PC-3 (cell line): ENCODE measurements around the gene SH2D3A. TPM values are rescaled to one million over a fixed set of nuclear protein-coding genes. Genes with fewer than 3 reads are reported as not detected.

Experiments used
- ATAC-seq: fragments of 200-7000 bp; cut with Tn5 transposase; 2 replicates; pipeline ENCODE4 v1.9.1; 2020; ENCODE audit warnings: mild to moderate bottlenecking, moderate library complexity
- BruUV-seq: library from RNA; stranded (reverse); fragments of 400-500 nt; replicated peaks from 2 replicates; lab custom pipeline; 2021; lab: Mats Ljungman, UMichigan
- CTCF ChIA-PET: fragments of 300-600 bp; sonication (Branson Sonifier 250); formaldehyde crosslinking; loops from one replicate; lab custom pipeline; 2022; ENCODE audit warnings: antibody characterized with exemption; lab: Charles Lee
- POLR2A ChIA-PET: fragments of 300-600 bp; sonication (Branson Sonifier 250); formaldehyde crosslinking; loops from one replicate; lab custom pipeline; 2022; ENCODE audit warnings: antibody characterized with exemption; ENCODE audit not compliant: unreplicated experiment; lab: Charles Lee
- DNase-seq: peaks from one replicate; pipeline ENCODE4 v3.0.0-alpha.2; 2015
- H2AFZ ChIP-seq: fragments of 300-600 bp; sonication (generic); 2 replicates; pipeline ENCODE4 v1.6.0; 2016; ENCODE audit warnings: antibody characterized with exemption, low read length
- H3F3A ChIP-seq: fragments of 300-600 bp; sonication (generic); one replicate; pipeline ENCODE4 v1.6.0; 2017; ENCODE audit warnings: antibody characterized with exemption, low read length, control low read depth, mild to moderate bottlenecking; ENCODE audit not compliant: unreplicated experiment
- H3K27ac ChIP-seq: fragments of 300-600 bp; sonication (generic); 2 replicates; pipeline ENCODE4 v1.5.1; 2016; ENCODE audit warnings: mild to moderate bottlenecking, low read length
- H3K27me3 ChIP-seq: fragments of 300-600 bp; sonication (generic); 2 replicates; pipeline ENCODE4 v1.6.1; 2016; ENCODE audit warnings: low read length, mixed read lengths
- H3K36me3 ChIP-seq: fragments of 300-600 bp; sonication (generic); 2 replicates; pipeline ENCODE4 v1.6.1; 2016; ENCODE audit warnings: low read depth, mixed run types, low read length, mixed read lengths
- H3K4me1 ChIP-seq: fragments of 300-600 bp; sonication (generic); 2 replicates; pipeline ENCODE4 v1.5.1; 2016; ENCODE audit warnings: low read length; ENCODE audit not compliant: insufficient read depth
- H3K4me2 ChIP-seq: fragments of 300-600 bp; sonication (generic); 2 replicates; pipeline ENCODE4 v1.6.0; 2016; ENCODE audit warnings: low read length
- H3K4me3 ChIP-seq: fragments of 300-600 bp; sonication (generic); 2 replicates; pipeline ENCODE4 v1.5.1; 2016; ENCODE audit warnings: mild to moderate bottlenecking, low read length, mixed read lengths
- H3K79me2 ChIP-seq: fragments of 300-600 bp; sonication (generic); 2 replicates; pipeline ENCODE4 v1.6.1; 2017; ENCODE audit warnings: low read length, mixed read lengths
- H3K9ac ChIP-seq: fragments of 300-600 bp; sonication (generic); 2 replicates; pipeline ENCODE4 v1.6.0; 2016; ENCODE audit warnings: mild to moderate bottlenecking, low read length
- H3K9me2 ChIP-seq: fragments of 300-600 bp; sonication (generic); replicated peaks from 2 replicates; pipeline ENCODE4 v1.6.1; 2016; ENCODE audit warnings: mixed run types, low read length, mixed read lengths
- H3K9me3 ChIP-seq: fragments of 300-600 bp; sonication (generic); 2 replicates; pipeline ENCODE4 v1.6.1; 2016; ENCODE audit warnings: low read length, mixed read lengths
- H4K20me1 ChIP-seq: fragments of 300-600 bp; sonication (generic); 2 replicates; pipeline ENCODE4 v1.6.1; 2016; ENCODE audit warnings: low read length, mixed read lengths
- EZH2 ChIP-seq: fragments of 300-600 bp; sonication (generic); IDR thresholded peaks from one replicate; pipeline ENCODE4 v1.6.1; 2017; ENCODE audit warnings: antibody characterized with exemption, mild to moderate bottlenecking, low read length; ENCODE audit not compliant: unreplicated experiment
- EZH2phosphoT487 ChIP-seq: fragments of 300-600 bp; sonication (generic); IDR thresholded peaks from 2 replicates; pipeline ENCODE4 v1.6.1; 2018; ENCODE audit warnings: mild to moderate bottlenecking, antibody characterized with exemption, low read length, borderline replicate concordance
- intact Hi-C: fragments of 100-400 bp; cut with micrococcal nuclease; formaldehyde crosslinking; loops from 2 replicates; pipeline ENCODE4 v1.9.0; 2023
- total RNA-seq: library from RNA; depleted of rRNA; stranded (reverse); fragments of >200 nt; gene quantifications from 2 replicates; pipeline ENCODE4 v1.2.3, GENCODE V29; 2014
- TF ChIP-seq, protein P1 (sequence below): fragments of 300-600 bp; sonication (generic); conservative IDR thresholded peaks from 2 replicates; pipeline ENCODE4 v1.5.1; 2017; ENCODE audit warnings: antibody characterized with exemption, low read depth, mild to moderate bottlenecking, low read length

The SH2D3A gene
- total RNA-seq, 1 experiment from 2014 or later = 141 TPM

DNA sequence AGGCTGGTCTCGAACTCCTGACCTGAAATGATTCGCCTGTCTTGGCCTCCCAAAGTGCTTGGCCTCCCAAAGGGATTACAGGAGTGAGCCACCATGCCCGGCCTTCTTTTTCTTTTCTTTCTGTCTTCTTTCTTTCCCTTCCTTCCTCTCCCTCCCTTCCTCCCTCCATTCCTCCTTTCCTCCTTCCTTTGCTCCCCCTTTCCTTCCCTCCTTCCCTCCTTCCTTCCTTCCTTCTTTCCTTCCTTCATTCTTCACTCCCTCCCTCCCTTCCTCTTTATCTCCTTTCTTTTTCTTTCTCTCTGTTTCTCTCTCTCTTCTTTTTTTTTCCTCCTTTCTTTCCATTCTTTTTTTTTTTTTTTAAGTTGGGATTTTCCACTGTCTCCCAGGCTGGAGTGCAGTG, 58.9 kb downstream of the SH2D3A start:
- Histone ChIP-seq H3F3A (no peaks in the 10 kb centered on the region), H2AFZ (no peak overlapping the region), H3K9ac (no peak overlapping the region), H3K36me3 (no peaks in the 10 kb centered on the region), H3K27ac (no peak overlapping the region), H4K20me1 (no peaks in the 10 kb centered on the region), H3K79me2 (no peaks in the 10 kb centered on the region), H3K4me2 (no peak overlapping the region), H3K4me1 (no peaks in the 10 kb centered on the region), H3K4me3 (no peak overlapping the region), H3K9me3 (no peaks in the 10 kb centered on the region), H3K9me2 (no peaks in the 10 kb centered on the region), H3K27me3 (peaks cover 22% of the 10 kb centered on the region)
- CTCF ChIA-PET = interaction anchor here (0.6 kb wide), 1 partner anchor 28 kb away, joined by 4 read pairs; no protein-coding TSS in a partner anchor
- DNase-seq (no peak), ATAC-seq (no peak)
- BruUV-seq = no TSS peak
- intact Hi-C loops = no loop called here
- TF ChIP-seq, protein P1, sequence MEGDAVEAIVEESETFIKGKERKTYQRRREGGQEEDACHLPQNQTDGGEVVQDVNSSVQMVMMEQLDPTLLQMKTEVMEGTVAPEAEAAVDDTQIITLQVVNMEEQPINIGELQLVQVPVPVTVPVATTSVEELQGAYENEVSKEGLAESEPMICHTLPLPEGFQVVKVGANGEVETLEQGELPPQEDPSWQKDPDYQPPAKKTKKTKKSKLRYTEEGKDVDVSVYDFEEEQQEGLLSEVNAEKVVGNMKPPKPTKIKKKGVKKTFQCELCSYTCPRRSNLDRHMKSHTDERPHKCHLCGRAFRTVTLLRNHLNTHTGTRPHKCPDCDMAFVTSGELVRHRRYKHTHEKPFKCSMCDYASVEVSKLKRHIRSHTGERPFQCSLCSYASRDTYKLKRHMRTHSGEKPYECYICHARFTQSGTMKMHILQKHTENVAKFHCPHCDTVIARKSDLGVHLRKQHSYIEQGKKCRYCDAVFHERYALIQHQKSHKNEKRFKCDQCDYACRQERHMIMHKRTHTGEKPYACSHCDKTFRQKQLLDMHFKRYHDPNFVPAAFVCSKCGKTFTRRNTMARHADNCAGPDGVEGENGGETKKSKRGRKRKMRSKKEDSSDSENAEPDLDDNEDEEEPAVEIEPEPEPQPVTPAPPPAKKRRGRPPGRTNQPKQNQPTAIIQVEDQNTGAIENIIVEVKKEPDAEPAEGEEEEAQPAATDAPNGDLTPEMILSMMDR = no peak
- no peak for TF ChIP-seq EZH2phosphoT487
- no peak for TF ChIP-seq EZH2
- POLR2A ChIA-PET = no interaction called here

DNA sequence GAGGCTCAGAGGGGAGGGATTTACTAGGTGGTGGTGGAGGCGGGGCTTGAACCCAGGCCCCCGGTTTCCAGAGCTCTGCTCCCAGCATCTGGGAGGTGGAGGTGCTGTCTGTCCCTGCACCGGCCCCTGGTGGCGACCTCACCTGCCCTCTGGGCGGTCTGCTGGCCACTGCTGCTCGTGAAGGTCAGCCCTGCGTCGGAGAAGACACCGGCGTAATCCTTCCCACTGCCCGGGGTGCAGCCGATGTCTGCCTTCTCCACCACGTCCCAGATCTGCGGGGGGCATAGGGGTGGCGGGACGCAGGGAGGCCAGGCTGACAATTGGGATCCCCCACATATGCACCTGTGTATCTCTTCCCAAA, 59.6 kb downstream of the SH2D3A start:
- POLR2A ChIA-PET = no interaction called here
- Histone ChIP-seq H3K27me3 (peaks cover 22% of the 10 kb centered on the region), H3K27ac (no peak overlapping the region), H3K9me3 (no peaks in the 10 kb centered on the region), H3K4me2 (no peak overlapping the region), H3K9me2 (no peaks in the 10 kb centered on the region), H2AFZ (no peak overlapping the region), H3F3A (no peaks in the 10 kb centered on the region), H3K9ac (no peak overlapping the region), H3K4me3 (no peak overlapping the region), H3K79me2 (no peaks in the 10 kb centered on the region), H4K20me1 (no peaks in the 10 kb centered on the region), H3K4me1 (no peaks in the 10 kb centered on the region), H3K36me3 (no peaks in the 10 kb centered on the region)
- BruUV-seq = no TSS peak
- CTCF ChIA-PET = no interaction called here
- ATAC-seq = no peak
- intact Hi-C loops = no loop called here
- TF ChIP-seq EZH2 = no peak
- no peak for DNase-seq

DNA sequence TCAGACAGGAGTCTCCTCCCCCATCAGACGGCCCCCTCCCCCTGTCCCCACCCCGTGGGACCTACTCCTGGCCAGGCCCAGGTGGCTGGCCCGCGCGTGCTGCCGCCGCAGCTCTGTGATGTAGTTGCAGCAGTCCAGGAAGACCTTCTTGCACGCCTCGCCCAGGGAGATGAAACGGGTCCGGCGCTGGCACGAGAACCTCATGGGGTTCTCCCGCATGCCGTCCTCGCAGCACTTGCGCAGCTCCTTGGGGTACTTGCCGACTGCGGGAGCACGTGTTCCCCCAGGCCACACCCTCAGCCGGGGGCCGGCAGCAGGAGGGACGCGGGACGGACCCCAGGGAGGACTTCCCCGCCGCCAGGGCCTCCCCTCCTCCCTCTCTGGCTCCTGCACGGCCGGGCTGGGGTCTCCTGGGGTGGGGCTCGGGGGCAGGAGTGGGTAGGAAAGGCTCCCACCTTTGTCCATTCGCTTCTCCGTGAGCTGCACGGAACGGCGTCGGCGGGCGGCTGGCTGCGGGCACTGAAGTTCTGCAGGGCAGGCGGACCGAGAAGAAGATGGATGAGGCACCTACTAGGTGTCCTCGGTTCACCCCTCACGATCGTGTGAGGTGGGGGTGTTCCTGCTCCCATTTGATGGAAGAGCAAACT, 60.1 kb downstream of the SH2D3A start:
- no peak for DNase-seq
- H3K4me1 ChIP-seq = no peaks in the 10 kb centered on the region
- no peaks in the 10 kb centered on the region for H3K36me3 ChIP-seq
- H3K9me3 ChIP-seq = no peaks in the 10 kb centered on the region
- no peak for ATAC-seq
- TF ChIP-seq, protein P1 = no peak
- TF ChIP-seq EZH2 (no peak), EZH2phosphoT487 (no peak)
- H3K9me2 ChIP-seq = no peaks in the 10 kb centered on the region
- no peak overlapping the region for H3K4me3 ChIP-seq
- ChIA-PET POLR2A (no interaction called here), CTCF (no interaction called here)
- H3K4me2 ChIP-seq = no peak overlapping the region
- peaks cover 22% of the 10 kb centered on the region for H3K27me3 ChIP-seq
- intact Hi-C loops = no loop called here
- H3K27ac ChIP-seq = no peak overlapping the region
- H3K9ac ChIP-seq = no peak overlapping the region
- no peak overlapping the region for H2AFZ ChIP-seq
- H4K20me1 ChIP-seq = no peaks in the 10 kb centered on the region
- BruUV-seq = no TSS peak
- H3F3A ChIP-seq = no peaks in the 10 kb centered on the region
- no peaks in the 10 kb centered on the region for H3K79me2 ChIP-seq
